ENCODE data around the gene PAEP.

Gene PAEP

DNA sequence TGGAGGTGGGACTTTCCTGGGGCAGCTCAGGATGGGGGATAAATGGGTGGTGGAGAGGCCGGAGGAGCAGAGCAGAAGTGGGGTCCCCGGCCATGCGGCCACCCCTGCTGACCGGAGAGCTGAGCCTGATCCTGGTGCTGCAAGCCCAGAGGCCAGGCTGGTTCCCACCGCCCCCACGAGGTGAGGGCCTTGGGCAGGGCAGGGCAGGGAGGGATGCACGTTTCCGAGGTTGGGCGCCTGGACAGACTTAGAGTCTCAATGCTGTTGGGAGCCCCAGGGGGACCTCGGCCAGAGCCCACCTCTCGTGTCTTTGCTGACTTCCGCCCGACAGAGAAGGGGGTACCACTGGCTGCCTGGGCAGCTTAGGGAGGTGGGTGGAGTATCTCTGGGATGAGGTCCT is 10.1 kb upstream of the PAEP start:
- DNase-seq = no peak

DNA sequence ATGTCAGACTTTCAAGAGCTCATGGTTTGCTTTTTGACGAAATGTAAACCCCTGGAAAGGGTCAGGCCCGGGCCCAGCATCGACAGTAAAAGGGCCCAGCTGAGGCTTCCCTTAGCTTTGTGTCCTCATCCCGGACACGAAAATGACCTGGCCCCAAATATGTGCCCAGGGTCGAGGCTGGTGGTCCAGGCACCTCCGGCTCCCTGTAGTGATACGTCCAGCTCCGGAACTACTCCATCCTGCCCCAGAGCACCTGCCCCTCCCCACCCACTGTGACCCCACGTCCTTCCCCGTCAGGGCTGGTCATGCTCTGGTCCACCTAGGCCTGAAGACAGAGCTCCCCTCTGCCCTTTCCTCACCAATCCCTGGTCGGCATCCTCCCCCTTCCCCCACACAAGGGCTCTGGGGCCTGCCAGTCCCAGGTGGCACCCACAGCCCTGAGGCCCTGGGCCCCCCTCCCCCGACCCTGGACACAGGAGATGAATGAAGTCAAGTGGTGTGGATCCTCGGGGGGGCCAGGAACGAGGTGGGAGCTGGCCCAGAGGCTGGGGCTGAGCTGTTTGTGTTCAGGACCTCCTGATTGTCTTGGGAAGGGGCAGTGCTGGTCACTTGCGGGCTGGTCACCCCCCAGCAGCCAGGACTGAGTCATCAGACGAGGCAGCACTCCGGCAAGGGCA is 9.4 kb upstream of the PAEP start:
- DNase-seq = no peak

DNA sequence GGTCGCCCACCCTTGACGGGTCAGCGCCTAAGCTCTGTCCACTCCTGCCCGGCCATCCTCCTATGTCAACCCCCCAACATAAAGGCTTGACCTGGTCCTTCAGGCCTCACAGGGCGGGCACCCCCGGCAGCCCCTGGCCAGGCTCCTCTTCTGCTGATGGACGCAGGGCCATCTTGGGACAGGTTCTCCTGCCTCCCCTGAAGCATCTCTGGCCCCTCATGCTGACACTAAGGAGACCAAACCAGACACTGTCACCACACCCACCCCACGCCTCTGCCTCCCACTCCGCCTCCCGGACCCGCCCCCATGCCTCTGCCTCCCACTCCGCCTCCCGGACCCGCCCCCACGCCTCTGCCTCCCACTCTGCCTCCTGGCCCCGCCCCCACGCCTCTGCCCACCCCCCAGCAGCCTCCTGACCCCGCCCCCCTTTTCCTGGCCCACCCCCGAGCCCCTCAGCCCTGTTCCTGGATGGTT is 8.8 kb upstream of the PAEP start:
- DNase-seq = no peak

DNA sequence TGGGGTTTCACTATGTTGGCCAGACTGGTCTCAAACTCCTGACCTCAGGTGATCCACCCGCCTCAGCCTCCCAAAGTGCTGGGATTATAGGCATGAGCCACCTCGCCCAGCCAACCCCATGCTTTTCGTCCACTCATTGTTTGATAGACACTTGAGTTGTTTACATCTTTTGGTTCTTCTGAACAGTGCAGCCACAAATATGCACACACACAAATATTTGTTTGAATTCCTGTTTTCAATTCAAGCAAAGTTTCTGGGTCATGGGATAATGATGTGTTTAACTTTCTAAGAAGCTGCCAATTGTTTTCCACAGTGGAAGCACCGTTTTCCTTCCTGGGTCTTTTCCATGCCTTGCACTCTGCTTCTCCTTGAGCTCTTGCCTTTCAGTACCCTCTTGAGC is 6.8 kb upstream of the PAEP start:
- DNase-seq = no peak

DNA sequence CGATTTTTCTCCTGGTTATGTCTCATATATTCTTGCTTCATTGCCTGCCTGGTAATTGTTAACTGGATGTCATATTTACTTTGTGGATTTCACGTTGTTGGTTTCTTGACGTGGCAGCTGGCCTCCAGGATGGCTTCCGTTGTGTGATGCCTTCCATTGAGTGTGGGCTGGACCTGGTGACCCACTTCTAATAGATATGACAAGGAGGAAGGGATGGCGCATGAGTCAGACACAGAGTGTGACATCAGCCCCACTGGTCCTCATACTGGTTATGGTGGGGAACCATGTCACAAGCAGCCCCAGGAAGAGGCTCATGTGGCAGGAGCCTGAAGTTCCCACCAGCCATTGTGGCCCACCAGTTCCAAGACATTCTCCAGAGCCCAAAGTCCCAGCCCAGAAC is 6.4 kb upstream of the PAEP start:
- no peak for DNase-seq

DNA sequence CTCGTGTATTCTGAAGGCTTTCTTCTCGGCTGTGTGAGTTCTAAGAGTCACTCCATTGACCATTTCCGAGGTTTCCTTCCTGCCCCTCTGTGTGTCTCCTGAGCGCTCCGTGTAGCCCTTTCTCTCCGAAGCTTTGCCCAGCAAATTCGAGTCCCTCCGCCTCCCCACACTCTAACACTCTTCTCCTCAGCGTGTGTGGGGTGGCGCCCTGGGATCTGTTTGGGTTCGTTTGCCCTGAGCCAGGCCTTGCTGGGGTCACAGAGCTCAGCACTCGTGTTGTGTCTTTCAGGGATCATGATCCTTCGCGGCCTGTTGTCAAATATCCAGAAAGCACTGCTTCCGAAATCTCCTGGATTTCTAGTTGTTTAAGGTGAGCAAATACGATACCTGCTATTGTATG is 5.6 kb upstream of the PAEP start:
- DNase-seq = no peak

DNA sequence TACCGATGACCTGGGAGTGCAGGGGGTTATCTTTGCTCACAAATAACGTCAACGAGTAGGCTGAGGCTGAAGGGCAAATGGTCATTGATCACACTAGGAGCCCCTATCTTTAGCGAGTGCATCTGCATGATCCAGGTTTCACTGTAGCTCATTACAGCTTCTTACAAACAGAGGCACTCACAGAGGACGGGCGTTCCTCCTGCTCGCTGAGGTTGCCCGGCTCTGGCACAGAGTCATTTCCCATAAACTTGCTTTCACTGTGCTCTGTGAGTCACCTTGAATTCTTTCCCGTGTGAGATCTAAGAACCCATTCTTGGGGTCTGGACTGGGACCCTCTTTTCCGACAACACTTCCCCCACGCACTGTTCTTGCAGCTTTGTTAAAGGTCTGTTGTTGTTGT is 1.9 kb upstream of the PAEP start:
- DNase-seq = no peak

DNA sequence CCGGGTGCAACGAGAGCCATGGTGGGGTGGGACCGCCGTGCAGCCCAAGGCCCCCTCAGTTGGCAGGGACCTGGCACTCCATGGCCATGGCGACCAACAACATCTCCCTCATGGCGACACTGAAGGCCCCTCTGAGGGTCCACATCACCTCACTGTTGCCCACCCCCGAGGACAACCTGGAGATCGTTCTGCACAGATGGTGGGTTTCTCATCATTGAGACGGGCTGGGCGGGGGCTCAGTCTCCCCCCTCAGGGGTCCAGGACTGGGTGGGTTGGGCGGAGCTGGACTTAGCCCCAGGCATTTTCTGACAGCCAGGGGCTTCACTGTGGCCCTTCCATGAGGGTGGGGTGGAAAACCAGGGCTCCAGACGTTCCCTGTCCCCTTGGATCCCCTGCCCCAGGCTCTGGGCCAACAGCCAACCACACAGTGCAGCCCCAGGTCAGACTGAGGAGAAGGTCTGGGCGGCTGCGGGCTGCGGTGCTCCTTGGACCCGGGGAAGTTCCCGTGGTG is 734 bp downstream of the PAEP start:
- DNase-seq = no peak

DNA sequence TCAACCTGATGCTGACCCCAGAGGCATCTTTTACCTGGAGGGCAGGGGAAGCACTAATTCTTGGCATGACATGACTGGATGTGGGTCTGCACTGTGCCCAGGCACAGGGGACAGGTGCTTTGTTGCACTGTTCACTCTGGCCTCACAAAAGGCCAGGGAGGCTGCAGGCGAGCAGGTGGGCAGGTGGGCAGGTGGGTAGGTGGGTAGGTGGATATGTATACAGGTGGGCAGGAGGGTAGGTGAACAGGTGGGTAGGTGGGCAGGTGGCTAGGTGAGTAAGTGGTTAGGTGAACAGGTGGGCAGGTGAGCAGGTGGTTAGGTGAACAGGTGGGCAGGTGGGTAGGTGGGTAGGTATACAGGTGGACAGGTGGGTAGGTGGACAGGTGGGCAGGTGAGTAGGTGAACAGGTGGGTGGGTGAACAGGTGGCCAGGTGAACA is 1.5 kb downstream of the PAEP start:
- DNase-seq = no peak

DNA sequence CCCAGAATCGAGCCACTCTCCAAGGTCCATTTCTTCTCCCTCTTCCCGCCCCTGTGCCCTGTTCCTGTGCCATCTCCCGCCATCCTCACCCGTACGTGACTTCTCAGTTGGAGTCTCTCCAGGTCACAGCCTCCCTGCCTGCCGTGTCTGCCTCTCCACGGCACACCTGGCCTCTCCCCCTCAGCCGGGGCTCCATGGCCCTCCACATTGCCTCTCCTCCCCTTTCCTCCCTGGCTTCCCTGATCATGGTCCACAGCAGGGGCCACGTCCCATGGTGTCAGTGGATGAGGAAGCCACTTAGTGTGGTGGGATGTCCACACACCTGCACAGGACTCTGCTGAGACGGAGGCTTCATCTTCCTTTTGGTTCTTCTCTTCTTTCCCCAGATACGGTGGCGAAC is 2.3 kb downstream of the PAEP start:
- no peak for DNase-seq

DNA sequence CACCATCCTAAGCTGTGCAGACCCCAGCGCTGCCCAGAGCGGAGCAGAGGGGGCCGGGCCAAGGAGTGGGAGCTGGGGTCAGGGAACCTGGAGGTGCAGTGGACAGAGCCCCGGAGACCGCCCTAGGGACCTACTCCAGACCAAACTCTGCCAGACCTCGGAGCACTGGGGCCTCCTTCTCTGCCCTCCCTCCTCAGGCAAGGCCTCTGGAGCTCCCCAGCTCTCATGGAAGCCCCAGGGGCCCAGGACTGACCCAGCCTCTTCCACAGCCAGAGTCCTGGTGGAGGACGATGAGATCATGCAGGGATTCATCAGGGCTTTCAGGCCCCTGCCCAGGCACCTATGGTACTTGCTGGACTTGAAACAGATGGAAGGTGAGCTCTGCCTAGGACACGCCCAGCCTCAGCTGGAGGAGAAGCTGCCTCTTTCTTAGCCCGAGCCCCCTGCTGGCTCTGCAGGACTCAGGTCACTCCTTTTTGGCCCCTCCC is 3.6 kb downstream of the PAEP start:
- DNase-seq = no peak

DNA sequence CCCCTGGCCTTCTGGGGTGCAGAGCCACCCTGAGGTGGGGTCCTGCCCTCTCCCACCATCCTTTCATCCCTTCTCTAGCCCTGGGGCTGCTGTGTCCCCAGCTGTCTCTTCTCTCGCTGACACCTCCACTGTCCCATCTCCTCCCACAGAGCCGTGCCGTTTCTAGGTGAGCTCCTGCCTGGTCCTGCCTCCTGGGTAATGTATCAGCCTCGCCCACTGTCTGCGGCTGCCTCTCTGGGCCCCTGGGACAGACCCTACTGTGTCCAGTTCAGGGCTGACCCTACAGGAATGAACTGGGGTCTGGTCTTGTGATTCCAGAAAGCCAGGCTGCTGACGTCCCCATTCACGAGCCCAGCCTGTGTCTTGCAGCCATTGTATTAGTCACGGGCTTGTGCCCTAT is 4.1 kb downstream of the PAEP start:
- no peak for DNase-seq

DNA sequence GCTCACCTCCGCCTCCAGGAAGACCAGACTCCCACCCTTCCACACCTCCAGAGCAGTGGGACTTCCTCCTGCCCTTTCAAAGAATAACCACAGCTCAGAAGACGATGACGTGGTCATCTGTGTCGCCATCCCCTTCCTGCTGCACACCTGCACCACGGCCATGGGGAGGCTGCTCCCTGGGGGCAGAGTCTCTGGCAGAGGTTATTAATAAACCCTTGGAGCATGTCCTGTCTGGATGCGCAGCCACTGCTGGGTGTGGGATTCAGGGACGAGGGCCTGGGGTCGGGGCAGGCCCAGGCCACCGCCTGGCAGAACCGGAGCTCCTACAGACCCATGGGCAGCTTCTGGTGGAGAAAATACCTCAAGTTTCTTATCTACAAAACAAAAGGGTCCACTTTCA is 5.0 kb downstream of the PAEP start:
- no peak for DNase-seq

DNA sequence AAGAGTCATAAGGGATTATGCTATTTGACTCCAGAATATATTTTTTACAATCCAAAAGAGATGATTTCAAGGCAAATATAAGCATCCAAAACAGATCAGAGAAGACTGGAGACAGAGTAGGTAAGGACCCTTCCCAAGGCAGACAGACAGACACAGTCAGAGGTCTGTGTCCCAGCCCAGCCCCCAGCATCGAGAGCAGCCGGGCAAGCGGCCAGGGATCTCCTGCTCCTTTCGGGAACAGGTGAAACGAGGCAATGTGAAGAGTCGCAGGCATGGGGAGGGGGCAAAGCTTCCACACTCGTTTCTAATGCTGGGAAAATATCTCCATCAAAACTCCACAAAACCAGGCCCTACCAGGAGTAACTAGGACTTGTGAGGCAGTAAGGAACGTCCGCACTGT is 5.8 kb downstream of the PAEP start:
- no peak for DNase-seq

DNA sequence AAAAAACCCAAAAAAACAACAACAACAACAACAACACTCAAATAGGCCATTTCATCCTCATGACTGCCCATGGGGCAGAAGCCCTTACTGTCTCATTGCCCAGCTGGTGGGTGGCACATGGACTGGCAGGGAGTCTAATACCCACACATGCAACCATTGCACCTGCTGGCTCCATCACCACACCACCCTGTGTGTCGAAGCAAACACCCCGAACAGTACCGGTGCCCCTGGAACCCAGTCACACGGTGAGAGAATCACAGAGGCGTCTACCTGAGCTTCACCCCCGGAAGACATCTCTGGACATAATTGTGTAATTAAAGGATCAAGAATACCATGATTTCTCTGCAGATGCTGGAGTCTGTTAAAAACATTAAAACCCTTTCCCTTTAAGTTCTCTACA is 6.5 kb downstream of the PAEP start:
- no peak for DNase-seq

DNA sequence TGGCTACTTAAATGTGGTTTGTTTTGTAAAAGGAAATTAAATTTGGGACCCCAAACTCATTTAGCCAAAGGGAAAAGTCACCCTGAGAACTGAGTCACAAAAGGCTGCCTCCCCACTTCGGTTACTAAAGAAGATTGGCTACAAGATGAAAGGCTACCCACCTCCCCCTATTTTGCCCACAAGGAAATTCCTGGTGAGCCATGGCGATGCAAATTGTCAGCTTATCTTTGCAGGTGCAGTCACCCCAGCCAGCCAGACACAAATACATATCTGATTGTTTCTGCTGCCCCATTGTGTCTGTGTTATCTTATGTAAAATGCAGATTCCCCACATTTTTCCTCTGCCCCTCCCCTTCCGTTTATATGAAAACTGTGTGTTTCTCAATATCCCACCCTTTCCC is 8.9 kb downstream of the PAEP start:
- no peak for DNase-seq

DNA sequence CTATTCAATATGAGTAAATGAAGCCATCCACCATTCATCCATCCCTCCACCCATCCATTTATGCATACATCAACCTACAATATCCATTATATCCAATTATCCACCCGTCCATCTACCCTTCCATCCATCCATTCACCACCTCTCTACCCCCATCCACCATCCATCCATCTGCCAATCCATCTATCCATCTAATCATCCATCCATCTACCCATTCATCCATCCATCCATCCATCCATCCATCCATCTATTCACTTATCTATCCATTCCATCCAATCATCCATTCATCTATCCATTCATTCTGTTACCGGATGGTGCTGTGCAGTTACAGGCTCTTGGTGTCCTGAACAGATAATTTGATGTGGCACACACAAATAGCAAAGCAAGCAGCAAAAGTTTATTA is 10.7 kb downstream of the PAEP start:
- no peak for DNase-seq

DNA sequence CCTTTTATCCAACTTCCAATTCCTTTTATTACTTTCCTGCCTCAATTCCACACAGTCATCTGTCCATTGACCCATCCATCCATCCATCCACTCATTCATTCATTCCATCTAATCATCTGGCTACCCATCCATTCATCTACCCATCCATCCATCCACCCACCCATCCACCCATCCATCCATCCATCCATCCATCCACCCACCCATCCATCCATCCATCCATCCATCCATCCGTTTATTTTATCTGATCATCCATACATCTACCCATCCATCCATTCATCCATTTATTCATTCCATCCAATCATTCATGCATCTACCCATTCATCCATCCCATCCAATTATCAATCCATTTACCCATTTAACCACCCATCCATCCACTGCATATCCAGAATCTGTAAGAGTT is 11.6 kb downstream of the PAEP start:
- DNase-seq = no peak

DNA sequence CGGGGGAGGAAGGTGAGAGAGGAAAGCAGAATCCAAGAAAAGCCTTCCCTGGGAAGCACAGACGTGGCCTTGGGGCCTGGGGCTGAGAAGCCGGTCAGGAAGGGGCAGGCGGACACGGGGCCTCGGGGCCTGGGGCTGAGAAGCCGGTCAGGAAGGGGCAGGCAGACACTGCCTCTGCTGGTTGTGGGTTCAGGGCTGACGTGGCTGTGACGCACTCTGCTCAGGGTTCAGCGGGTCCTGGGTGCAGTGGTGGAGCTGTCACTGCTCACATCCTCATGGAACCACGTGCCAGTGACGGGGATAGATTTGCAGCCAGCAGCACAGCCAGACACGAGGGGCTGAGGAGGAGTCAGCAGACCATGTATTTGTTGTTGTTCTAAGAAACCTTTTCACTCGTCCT is 12.8 kb downstream of the PAEP start:
- DNase-seq = no peak

DNA sequence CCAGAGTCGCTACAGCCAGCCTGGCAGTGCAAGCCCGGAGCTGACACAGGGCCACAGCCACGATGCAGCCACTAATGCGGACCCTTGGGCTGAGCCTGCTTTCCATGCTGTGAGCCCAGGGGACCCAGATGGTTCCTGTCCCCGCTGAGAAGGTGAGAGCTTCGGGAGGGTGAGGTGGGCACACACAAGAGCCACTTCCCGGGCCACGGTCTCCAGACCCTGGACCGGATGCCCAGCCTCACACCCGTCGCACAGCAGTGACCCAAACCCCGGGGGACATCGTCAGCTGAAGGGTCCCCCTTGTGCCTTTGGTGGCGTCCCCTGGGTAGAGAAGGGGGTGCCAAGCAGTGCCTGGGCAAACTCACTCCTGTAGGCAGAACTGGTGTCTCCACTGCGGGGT is 13.4 kb downstream of the PAEP start:
- no peak for DNase-seq

DNA sequence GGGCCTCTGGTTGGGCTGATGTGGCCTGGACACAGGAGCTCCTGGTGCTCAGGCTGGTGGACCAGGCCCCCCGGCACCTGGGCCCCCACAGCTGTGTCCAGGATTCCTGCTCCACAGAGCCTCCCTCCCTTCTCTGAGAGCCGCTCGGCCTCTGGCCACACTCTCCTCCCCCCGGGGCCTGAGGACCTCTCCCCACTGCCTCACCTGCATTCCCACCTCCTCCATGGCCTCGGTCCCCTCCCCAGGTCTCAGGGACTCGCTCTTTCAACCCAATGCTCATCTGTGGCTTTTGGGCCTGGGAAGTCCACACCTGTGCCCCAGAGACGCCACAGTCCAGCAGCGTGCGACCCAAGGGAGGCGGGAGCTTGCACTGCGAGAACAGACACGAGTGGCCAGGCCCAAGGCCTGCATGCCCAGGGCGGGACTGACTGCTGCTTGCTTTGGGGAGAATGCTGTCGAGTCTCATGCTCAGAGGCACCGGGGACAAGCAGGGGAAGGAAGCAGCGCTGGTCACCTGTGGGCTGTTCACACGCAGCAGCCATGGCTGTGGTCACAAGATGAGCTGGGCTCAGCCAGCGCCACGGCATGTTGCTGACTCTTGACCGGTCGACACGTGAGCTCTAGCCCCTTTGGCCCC is 14.6 kb downstream of the PAEP start:
- no peak for DNase-seq

DNA sequence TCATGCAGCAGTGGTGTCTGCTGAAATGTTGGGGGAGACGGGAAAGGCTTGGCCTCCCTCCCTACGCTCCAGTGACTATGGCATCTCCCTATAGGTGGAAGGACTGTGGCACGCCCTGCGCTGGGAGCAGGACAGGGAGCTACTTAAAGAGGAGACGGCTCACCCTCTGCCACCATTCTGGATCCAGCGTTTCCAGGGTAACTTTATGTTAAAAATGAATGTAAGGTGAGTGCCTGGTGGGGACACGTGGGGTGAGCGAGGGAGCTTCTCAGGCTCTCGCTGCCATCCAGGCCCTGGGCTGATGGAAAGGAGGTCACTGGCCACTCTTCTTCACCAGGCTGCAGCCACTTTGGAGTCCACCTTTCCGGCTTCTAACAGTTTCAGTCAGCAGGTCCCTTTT is 15.7 kb downstream of the PAEP start:
- no peak for DNase-seq

DNA sequence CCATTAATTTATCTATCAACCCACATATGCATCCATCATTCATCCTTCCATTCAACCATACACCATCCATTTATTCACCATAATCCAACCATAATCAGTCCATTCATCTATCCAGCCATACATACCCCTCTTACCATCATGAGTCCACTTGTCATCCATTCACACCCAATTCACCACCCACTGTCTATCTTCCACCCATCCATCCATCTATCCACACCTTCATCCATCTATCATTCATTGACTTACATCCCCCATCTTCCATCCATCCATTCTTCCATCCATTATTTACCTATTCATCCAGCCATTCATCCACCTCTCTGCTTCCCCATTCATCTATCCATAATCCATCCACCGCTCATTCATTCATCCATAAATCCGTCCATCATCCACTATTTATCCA is 17.8 kb downstream of the PAEP start:
- no peak for DNase-seq

DNA sequence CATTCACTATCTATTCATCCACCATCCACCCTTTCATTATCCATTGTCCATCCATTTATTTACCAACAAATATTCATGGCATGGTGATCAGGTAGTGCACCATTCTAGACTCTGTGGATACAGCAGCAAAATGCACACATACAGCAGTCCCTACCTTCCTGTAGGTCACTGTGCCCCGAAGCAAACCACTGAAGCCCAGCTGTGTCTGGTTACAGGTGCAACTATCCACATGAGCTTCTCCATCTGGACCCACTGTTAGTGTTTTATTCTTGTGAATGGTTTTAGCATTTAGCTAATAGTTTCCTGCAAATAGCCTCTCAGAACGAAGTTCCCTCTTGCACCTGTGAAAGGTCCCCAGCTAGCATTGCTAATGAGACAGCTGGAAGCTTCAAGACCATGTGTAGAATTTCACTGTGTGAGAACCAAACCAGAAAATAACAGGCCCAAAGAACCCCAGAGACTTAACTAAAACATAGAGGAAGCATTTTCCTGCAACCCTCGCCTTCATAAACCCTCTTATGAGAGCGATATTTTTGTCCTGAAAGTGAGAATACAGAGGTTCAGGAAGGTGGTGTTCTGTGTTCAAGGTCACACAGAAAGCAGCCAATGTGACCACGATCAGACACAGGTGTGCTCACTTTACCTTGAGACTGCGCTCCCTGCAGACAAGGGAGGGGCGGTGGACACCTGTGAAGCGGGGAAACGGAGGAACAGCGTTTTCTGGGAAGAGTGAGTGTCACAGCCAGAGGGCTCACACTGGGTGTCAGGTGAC is 18.5 kb downstream of the PAEP start:
- DNase-seq = no peak
